GM19455 (cell line): ENCODE data around the gene RPS6KA2.
A peak's percentile ranks its signal among the peaks of the same experiment; 100 is the strongest.
"Not testable (repeated sequence)": the region's sequence is repeated elsewhere in the genome, so short reads cannot be mapped to it uniquely, and the experiment has no call there.

Experiments used
- ATAC-seq: cut with Tn5 transposase; IDR thresholded peaks from one replicate; pipeline ENCODE4 v1.9.1; 2021; ENCODE audit not compliant: unreplicated experiment

RPS6KA2 gene

DNA sequence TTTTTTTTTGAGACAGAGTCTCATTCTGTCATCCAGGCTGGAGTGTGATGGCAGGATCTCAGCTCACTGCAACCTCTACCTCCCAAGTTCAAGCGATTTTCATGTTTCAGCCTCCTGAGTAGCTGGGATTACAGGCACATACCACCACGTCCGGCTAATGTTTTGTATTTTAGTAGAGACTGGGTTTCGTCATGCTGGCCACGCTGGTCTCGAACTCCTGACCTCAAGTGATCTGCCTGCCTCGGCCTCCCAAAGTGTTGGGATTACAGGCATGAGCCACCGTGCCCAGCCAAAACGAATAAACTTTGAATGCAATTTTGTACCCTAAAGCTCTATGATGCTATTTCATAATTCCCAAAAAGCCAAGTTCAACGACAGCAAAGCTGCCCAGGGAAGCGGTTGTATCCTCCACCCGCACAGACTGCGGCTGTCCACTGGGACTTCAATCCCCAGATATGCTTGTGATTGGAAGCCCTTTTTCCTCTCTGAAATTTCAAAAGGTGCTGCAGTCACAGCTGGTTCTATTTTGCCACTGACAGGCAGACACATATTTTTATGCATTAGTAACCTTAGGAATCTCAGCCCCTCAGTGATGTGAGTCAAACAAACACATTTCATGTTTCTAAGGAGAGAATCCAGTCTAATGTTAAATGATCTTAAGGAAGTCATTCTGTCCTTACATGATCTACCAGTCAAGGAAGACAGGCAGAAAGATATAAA lies 31.8 kb downstream of the RPS6KA2 start:
- ATAC-seq = no peak

DNA sequence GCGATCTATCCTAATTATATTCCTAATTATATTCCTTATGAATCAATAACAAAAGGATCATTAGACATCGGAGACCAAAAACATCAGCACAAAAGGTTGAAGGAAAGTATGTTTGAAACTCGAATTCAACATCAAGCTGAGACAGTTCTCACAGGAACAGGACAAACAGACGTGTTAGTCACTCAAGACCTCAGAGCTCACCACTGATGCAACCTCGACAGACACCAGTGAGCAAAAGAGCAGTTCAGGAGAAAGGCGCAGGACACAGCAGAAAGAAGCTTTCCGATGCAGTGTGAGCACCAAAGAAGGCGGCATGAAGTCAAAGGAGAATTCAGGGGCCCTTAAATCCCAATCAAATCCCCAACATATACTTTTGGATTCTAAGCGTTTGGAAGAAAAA lies 34.2 kb downstream of the RPS6KA2 start:
- ATAC-seq = no peak

DNA sequence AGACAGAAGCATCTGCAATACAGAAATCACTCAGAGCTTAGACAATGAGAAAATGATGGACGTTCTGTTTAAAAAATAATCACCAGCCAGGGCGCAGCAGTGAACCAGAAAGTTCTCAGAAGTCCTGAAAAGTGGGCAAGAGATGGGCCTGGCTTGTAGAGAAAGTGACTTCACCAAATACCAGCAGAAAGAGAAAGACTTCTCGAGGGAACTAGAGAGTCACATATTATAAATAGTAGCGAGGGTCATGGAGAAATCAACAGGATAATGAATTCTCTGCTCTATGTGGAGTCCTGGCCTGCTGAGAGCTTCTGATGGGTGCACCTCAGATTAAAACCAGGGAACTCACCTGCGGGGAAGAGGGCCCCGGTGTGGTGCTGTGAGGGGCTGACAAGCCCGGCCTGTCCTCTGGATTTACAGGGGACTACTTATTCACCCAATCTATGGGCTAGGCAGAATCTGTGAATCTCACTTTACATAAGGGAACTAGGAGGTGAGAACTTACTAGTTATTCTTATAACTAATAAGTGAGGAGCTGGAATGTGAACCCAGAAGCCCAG lies 35.0 kb downstream of the RPS6KA2 start:
- ATAC-seq = no peak

DNA sequence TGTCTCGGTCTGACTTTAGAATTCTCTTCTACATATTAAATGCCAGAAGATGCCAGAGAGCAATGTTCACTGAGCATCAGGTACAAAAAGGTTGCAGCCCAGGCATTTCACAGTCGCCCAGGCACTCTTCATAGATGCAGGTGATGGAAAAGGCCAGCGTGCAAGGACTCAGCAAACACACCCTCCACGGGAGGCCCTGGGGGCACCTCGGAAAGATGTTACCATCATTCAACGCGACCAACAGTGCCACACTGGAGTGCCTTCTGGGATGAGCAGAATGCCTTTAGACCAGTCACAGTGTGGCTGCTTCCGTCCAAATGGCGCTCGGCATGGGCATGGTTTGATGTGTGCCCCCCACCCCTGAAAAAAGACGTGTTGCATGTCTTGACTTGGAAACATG lies 36.0 kb downstream of the RPS6KA2 start:
- no peak for ATAC-seq

DNA sequence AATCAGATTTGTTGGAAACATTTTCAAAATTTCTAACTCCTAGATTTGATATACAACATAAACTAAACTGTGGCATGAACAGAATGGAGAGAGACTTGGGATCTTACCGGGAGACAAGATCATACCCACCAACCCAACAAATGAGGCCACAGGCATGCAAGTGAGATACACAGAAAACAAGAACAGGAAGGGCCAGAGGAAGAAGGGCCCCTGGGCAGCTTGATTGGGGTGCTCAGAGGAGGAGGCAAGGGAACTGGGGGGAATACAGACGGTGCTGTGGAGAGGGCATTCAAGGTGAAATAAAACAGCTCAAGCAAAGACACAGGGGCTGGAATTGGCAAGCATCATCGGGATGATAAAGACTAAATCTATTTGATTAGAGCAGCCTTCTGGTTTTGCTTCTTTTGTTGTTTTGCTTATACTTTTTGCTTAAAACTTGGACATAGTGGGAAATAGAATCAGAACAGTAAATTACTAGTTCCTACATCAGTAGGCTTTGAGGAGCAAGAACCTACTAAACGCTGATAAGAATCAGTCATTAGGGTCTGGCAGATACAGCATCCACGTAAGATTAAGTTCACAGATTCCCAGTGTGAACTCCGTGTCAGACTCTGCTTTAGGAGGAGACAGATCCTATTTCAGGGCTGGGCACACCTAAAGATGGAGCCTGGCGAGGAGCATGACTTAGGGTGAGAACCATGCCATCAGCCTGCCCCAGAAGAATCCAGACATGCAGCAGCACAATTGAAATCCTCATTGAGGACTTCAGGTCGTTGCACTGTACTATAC lies 37.1 kb downstream of the RPS6KA2 start:
- ATAC-seq = no peak

DNA sequence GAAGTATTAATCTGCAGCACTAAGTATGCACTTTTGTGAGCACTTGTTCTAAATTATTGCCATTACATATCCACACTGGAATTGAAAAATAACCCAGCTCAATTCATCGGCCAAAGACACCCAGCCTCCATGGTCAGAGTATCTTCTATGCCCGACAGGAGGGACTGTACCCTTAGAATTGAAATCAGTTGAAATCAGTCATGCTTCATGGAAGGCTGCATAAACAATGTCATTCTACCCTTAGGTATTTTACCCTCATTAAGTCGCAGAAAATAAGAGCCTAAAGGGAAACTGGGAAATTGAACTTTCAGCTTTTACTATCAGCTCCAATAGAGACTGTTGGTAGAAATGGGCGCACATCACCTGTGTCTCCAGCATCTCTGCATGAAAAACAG lies 37.7 kb downstream of the RPS6KA2 start:
- no peak for ATAC-seq

DNA sequence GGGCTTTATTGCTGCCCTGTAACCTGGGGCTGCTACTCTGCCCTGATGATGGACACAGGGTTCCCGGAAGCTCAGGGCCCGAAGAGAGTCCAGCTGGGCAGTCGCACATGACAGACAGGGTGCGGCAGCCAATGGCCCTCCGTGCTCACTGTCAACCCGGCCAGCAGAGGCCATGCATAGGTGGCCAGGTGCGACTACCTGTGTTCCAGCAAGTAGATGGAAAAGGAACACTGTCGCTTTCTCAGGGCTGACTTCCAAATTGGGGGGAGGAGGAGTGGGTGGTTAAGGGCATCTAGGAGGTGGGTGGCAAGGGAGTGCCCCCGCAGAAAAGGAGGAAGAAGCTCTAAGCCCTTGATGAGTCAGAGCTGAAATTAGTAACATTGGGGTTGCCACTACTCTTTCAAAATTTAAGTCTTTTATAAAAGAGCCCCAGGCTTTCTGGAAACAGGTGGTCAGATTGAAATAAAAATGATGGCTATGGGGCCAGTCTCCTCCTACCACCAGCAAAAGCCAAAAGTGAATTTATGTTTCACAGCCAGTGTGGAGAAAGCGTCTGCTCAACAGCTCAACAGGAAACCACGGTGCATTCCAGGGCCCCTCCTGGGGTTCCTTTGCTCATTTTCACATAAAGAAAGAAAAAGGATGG lies 38.2 kb downstream of the RPS6KA2 start:
- ATAC-seq = peak; percentile 25

DNA sequence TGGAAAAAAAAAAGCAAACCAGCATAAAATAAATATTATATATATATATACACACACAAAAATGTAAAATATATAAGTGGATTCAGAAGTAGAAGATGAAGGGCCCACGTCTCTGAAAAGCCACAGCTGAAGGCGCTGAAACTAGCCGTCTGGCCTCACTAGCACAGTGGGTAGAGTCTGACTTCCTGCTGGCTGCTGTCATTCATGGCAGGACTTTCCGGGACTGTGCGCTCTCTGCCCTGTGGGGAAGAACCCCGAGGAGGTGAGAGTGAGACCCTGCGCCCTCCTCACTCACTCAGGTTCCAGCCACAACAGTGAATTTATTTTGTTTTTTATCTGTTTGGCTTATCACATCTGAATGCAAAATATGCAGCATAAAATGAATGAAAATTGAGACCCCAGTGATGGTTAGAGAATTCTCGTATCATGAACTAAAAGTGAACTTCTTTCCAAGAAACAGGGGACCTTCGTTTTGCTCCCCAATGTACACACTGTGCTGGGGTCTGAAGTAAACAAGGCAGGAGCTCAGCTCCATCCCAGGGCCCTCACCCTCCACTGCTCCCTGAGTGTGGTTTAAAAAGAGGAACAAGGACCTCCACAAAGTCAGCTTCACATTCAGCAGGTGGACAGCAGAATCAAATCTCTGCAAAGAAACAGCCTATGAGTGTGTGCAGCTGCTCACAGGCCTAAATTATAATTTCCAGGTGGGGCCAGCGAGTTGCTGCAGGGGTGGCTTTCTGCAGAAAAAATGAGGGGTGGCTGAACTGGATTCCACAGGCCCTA lies 39.2 kb downstream of the RPS6KA2 start:
- ATAC-seq = peak; percentile 69

DNA sequence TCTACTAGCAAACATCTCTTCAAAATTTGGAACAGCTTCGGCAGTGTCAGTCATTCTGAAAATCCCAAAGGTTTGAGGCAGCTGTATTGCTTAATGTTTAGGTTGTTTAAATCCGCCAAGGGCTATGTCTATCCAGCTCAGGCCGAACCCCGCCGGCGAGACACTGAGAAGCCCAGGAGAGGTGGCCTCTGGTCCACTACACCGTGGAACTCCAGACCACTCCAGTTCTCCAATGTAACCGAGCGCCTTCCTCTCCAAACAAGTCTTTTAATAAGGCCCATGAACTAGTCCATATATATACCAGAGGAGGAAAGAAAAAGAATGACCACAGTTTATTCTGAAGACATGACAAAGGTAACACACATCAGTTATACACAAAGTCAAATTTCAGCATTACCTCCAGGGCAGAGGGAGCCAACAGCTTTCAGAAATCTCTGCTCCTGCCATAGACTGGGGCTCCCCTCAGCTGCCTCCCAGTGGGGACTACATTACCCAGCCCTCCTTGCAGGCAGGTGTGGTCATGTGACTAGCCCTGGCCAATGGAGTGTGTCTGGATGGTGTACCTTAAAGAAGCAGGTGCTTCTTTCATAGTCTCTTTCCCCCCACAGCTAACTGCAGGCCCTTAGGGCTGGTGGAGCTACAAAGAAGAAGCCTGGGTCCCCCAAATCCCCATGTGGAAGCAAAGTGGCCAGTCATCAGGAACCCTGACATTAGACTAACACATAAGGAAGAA lies 40.5 kb downstream of the RPS6KA2 start, which contains the start of gene RAMACL:
Gene RAMACL (minus strand): TSS at position 255 of the 733 bp plus-strand sequence. CDS start 201 bp downstream, at position 54.
- peak; percentile 76 for ATAC-seq

DNA sequence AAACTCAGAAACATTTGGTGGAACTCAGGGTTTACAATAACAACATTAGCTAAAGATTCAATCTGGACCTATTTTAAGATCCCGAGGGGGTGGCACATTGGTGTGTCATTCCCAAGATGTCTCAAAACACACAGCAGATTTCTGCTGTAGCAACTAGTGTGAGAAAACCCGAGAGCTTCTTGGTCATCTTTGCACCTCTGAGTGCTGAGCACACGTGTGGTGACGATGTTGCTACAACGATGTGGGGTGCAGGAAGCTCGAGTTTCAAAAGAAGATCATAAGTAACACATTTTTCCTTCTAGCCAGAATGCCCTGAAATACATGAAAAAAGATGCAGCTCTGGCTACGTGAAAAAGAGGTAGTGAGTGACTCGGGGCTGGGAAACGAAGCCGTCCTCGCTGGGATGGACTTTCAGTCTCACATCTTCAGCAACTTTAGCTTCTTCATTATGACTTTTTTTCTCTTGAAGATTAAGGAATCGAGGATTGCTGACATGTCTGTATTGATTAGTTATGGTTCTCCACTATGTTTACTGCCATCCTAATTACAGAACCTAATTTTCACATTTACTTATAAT lies 42.1 kb downstream of the RPS6KA2 start:
- no peak for ATAC-seq

DNA sequence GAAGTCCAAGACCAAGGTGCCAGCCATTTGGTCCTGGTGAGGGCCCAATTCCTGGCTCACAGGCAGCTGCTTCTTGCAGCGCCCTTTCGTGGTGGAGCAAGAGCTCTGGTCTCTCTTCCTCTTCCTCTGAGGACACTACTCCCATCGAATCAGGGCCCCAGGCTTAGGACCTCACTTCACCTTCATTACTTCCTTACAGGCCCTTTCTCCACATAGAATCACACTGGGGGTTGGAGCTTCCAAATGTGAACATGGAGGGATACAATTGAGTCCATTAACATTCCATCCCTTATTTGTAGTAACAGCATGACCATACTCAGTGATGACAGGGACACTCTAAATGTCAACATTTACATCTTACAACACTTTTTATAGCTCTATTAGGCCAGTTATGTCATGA lies 42.9 kb downstream of the RPS6KA2 start:
- no peak for ATAC-seq

DNA sequence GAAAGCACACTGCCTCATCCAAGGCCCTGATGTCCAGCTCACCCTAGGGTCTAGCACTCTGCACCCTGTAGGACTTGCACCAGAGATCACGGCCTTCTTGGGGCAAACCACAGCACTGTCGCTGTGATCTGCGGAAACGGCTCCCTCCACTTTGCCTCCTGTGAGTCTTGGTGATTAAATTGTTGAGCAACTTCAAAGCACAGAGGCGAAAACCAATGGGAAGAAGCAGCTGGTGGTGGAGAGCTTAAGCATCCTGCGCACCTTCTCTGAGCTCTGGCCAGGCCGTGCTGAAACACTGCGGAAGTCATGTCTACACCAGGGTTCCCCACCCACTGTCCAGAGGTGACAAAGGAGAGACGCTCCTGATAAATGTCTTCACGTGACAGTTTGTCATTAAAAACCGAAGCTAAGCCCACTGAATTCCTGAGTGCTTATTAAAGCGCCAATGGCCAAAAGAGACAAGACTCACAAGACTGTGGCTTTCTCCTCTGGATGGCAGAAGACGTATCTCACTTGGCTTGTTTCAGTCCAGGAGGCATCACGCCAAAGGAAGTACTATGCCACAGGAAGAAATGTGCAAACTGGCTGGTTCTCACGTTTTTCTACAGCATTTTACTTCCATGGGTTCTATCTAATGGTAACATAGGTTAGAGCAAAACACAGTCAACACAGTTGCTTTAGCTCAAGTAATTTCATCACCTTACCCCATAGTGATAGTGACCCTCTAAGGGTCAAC lies 43.7 kb downstream of the RPS6KA2 start:
- ATAC-seq = no peak

DNA sequence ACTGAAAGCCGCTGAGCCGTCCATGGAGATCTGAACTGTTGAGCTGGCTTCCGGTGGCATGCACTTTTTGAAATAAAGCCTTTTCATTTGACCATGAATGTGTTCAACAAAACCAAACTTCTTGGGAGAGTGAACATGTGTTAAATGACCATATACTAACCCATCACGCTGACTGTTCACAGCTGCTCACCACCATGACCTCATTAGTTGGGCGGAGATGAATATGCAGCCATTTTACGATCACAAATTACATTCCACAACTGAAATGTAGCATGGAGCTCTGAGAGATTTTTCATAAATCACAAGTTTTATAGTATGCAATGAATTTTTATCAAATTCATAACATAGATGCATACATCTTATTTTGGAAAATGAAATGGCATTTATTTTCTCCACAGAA lies 44.8 kb downstream of the RPS6KA2 start:
- no peak for ATAC-seq

DNA sequence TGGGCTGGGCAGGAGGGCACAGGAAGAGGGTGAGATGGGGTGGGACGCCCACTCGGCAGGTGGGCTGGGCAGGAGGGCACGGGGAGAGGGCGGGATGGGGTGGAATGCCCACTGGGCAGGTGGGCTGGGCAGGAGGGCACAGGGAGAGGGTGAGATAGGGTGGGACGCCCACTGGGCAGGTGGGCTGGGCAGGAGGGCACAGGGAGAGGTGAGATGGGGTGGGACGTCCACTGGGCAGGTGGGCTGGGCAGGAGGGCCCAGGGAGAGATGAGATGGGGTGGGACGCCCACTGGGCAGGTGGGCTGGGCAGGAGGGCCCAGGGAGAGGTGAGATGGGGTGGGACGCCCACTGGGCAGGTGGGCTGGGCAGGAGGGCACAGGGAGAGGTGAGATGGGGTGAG lies 45.2 kb downstream of the RPS6KA2 start:
- ATAC-seq = not testable (repeated sequence)

DNA sequence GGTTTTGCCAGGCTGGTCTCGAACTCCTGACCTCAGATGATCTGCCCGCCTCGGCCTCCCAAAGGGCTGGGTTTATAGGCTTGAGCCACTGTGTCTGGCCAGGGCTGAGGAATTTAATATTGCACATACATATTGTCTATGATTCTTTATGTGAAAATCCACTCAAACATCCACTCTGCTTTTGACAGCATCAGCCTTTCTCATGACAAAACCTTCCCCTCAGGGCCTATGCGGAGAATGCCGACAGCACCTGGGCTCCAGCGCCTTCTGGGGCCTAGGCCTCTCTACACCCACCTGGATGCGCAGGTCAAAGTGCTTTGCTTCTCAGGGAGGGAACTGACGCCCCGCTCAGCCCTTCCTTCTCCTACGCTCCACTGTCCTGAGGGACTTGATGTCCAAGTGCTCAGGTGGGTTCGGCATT lies 46.0 kb downstream of the RPS6KA2 start:
- no peak for ATAC-seq

DNA sequence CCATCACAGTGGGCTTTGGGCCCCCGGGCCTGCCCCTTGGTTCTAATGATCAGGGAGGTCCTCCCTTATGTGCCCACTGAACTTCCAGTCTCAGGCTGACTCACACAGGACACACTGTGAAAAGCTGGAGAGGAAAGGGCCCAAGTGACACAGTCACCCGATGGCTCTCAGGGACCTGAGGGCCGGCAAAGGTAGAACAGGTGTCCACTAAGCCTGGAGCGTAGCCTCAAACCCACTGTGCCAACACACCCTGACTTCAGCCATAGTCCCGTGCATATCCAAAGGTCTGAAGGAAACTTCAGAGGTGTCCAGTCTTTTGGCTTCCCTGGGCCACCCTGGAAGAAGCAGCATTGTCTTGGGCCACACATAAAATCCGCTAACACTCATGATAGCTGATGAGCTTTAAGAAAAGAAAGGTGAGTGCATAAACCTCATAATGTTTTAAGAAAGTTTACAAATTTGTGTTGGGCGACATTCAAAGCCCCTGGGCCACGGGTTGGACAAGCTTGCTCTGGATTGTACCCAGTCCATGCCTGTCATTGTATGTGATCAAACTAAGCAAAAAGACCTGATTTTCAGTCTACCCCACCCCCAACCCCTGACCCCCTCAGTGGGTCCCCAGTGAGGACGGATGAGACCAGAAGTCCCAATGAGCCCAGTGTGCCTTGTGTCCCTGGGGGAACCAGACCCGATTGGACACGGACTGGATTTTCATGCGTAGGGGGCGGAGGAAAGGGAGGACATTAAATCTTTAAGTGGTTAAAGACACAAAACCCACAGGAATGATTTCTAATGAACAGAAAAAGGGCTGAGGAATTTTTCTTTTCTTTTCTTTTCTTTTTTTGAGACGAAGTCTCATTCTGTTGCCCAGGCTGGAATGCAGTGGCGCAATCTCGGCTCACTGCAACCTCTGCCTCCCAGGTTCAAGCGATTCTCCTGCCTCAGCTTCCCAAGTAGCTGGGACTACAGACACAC lies 46.7 kb downstream of the RPS6KA2 start:
- ATAC-seq = no peak

DNA sequence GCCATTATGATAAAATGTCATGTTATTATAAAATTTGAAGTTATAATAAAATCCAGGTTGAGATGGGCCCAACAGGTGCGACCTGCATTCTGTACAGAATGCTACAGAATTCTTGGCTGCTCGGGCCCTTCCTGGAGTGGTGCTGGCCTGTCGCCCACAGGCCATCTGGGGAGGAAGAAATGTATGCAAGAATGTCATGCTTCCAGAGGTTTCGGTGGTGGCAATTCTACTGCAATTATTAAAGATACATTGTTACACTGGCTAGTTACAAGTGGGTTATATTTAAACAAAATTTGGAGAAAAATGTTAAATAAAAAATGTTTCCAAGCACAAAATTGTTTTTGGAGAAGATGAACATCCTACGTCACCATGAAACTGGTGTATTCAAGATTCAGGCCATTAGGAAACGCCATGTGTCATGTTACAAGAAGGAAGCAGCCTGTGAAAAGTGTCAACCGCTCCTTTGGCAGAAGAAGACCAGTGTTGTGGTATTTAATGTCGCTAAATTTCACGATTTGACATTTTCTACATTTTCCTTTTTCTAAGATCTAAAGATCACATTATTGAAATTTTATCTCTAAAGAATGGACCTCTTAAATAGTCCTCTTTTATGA lies 47.7 kb downstream of the RPS6KA2 start:
- no peak for ATAC-seq
